ENCODE data around the gene FAM180A. TPM values are rescaled to one million over a fixed set of nuclear protein-coding genes. Genes with fewer than 3 reads are reported as not detected.
A peak's percentile ranks its signal among the peaks of the same experiment; 100 is the strongest.

FAM180A gene
- total and polyA plus RNA-seq, 9 of the 15 experiments (the other 6 are each of a cell fraction or from before 2014, with no cell fraction given) = not detected

GRCh38 chr7:135741905-135742304, 6.7 kb downstream of the FAM180A start:
- no peaks in the 10 kb centered on the region for H3K79me2 ChIP-seq (ENCODE audit: control insufficient read depth, insufficient read depth, low read length)
- ChIA-PET CTCF (ENCODE audit: low intra/inter-chr PET ratio) (no interaction called here), POLR2A (interaction anchor here (0.7 to 1.3 kb wide), 3 partner anchors 29 to 428 kb away, joined by 3 to 6 read pairs (median 3); no protein-coding TSS in a partner anchor)
- H3K9me1 ChIP-seq (ENCODE audit: control insufficient read depth, insufficient read depth, low read length) = no peaks in the 10 kb centered on the region
- FAIRE-seq (no peak), DNase-seq (ENCODE audit: extremely low read depth in 1 of 4, low spot score in 3 of 4) (no peak), ATAC-seq (no peak)
- no peak overlapping the region for H3K9ac ChIP-seq (ENCODE audit: insufficient read depth in 1 of 2, low read depth in 2 of 2, low read length in 2 of 2)
- intact Hi-C loops (cut with micrococcal nuclease) (no loop called here), in situ Hi-C loops (cut with MboI) (no loop called here)
- 0% methylated on average over 2 of the region's 2 CpGs for whole genome bisulfite sequencing (ENCODE audit: insufficient coverage, low coverage, missing lambda C conversion rate)
- H3K4me1 ChIP-seq (replicated peaks in 1 of 2; ENCODE audit: control insufficient read depth in 2 of 2, insufficient read depth in 2 of 2, low read length in 2 of 2) = no peaks in the 10 kb centered on the region
- H3K9me3 ChIP-seq (replicated peaks; ENCODE audit: control insufficient read depth, insufficient read depth, low read depth, low read length) = no peaks in the 10 kb centered on the region
- BruUV-seq (replicated peaks) = no TSS peak
- H3K4me2 ChIP-seq (ENCODE audit: insufficient read depth, low read length) = no peak overlapping the region
- peaks cover 33 to 54% of the 10 kb centered on the region in 2 experiments for H3K27me3 ChIP-seq (ENCODE audit: control insufficient read depth in 2 of 2, insufficient read depth in 2 of 2, low read length in 2 of 2)
- H3K27ac ChIP-seq (ENCODE audit: extremely low read depth, low read depth, low read length) = no peak overlapping the region
- H2AFZ ChIP-seq (ENCODE audit: low read depth, low read length) = no peak overlapping the region
- H3K4me3 ChIP-seq = no peak overlapping the region
- TF ChIP-seq CEBPG (CRISPR knock-in tag; IDR thresholded peaks at IDR 0.05) (no peak), CEBPG (tag; conservative IDR thresholded peaks at IDR 0.05 in 1 of 2, IDR thresholded peaks at IDR 0.05 in 1 of 2) (0 out of 4 replicates have a peak, but pooled peaks of 1 of the 2 experiments have one; percentile 15), FOSL1 (tag; conservative IDR thresholded peaks at IDR 0.05) (no peak)
- no peaks in the 10 kb centered on the region for H3K36me3 ChIP-seq (ENCODE audit: control insufficient read depth, insufficient read depth, low read length)
- H4K20me1 ChIP-seq (replicated peaks; ENCODE audit: control insufficient read depth, insufficient read depth, low read length) = no peaks in the 10 kb centered on the region; the same call in 1 of the 2 replicates

- ChIA-PET POLR2A (interaction anchor here (0.8 to 1.2 kb wide), 2 partner anchors 12 to 19 kb away, joined by 3 to 7 read pairs; no protein-coding TSS in a partner anchor), CTCF (ENCODE audit: low intra/inter-chr PET ratio) (no interaction called here)
- no peak for TF ChIP-seq EHMT2 (IDR thresholded peaks at IDR 0.05)
- no peak for TF ChIP-seq CGGBP1 (CRISPR knock-in tag; IDR thresholded peaks at IDR 0.05)
- no peak for TF ChIP-seq KAT7 (CRISPR knock-in tag; IDR thresholded peaks at IDR 0.05; ENCODE audit: borderline replicate concordance)
- no peak for TF ChIP-seq HDGF (IDR thresholded peaks at IDR 0.05)
- H3K27me3 ChIP-seq (ENCODE audit: control insufficient read depth in 2 of 2, insufficient read depth in 2 of 2, low read length in 2 of 2) = peaks cover 41 to 64% of the 10 kb centered on the region in 2 experiments
- ATAC-seq (no peak), FAIRE-seq (no peak), DNase-seq (ENCODE audit: extremely low read depth in 1 of 4, low spot score in 3 of 4) (no peak)
- 6% methylated on average over 3 of the region's 3 CpGs for WGBS (ENCODE audit: insufficient coverage, low coverage, missing lambda C conversion rate)
- in situ Hi-C loops (cut with MboI) (no loop called here), intact Hi-C loops (cut with micrococcal nuclease) (no loop called here)
- no peak overlapping the region for H3K9ac ChIP-seq (ENCODE audit: insufficient read depth in 1 of 2, low read depth in 2 of 2, low read length in 2 of 2)
- no peak overlapping the region for H3K27ac ChIP-seq (ENCODE audit: extremely low read depth, low read depth, low read length)
- H3K36me3 ChIP-seq (ENCODE audit: control insufficient read depth, insufficient read depth, low read length) = no peaks in the 10 kb centered on the region
- H3K9me1 ChIP-seq (ENCODE audit: control insufficient read depth, insufficient read depth, low read length) = no peaks in the 10 kb centered on the region
- no TSS peak for BruUV-seq (replicated peaks)
- no peaks in the 10 kb centered on the region; the same call in 1 of the 2 replicates for H4K20me1 ChIP-seq (replicated peaks; ENCODE audit: control insufficient read depth, insufficient read depth, low read length)
- H3K79me2 ChIP-seq (ENCODE audit: control insufficient read depth, insufficient read depth, low read length) = no peaks in the 10 kb centered on the region
- H3K4me3 ChIP-seq = no peak overlapping the region
- H2AFZ ChIP-seq (ENCODE audit: low read depth, low read length) = no peak overlapping the region
- no peaks in the 10 kb centered on the region for H3K9me3 ChIP-seq (replicated peaks; ENCODE audit: control insufficient read depth, insufficient read depth, low read depth, low read length)
- H3K4me1 ChIP-seq (replicated peaks in 1 of 2; ENCODE audit: control insufficient read depth in 2 of 2, insufficient read depth in 2 of 2, low read length in 2 of 2) = no peaks in the 10 kb centered on the region
- H3K4me2 ChIP-seq (ENCODE audit: insufficient read depth, low read length) = no peak overlapping the region
Measured at GRCh38 chr7:135740889-135741288, 7.7 kb downstream of the FAM180A start.

Data from K562 (cell line).